Measurements from ENCODE around the gene DDR2.
"Not testable (repeated sequence)": the region's sequence is repeated elsewhere in the genome, so short reads cannot be mapped to it uniquely, and the experiment has no call there.

The DDR2 gene

DNA sequence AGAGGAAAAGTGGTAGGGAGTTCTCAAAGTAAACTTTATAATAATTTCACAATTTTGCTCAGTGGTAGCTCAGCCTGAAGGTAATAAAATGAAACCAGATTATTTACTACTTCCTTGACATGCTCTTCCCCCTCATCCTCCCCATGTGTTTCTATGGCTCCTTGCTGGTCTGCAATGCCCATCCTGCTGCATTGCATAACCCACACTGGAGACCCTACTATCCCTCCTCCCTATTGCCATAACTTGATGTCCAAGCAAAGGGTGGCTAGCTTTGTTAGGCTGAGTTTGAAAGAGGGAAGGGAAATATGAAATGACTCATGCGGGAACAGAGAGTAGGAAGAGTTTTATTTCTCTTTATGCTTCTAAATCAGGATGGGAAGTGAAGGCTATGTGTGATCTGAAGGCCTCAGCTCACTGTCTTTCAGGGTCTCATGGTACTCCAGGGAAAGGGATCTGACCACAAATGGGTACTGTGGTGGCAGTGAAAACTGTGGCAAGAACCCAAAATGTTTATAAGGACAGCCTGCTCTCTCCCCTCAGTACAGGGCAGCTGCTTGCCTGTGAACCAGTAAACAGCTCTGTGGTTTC lies 121.8 kb downstream of the DDR2 start:
- Mint-ChIP-seq H3K4me1 (ENCODE audit: low read depth) (no peaks in the 10 kb centered on the region), H3K36me3 (ENCODE audit: low read depth) (no peaks in the 10 kb centered on the region), H3K27ac (no peak overlapping the region), H3K9me3 (no peaks in the 10 kb centered on the region), H3K27me3 (ENCODE audit: low read depth) (no peaks in the 10 kb centered on the region), H3K4me3 (no peak overlapping the region)

DNA sequence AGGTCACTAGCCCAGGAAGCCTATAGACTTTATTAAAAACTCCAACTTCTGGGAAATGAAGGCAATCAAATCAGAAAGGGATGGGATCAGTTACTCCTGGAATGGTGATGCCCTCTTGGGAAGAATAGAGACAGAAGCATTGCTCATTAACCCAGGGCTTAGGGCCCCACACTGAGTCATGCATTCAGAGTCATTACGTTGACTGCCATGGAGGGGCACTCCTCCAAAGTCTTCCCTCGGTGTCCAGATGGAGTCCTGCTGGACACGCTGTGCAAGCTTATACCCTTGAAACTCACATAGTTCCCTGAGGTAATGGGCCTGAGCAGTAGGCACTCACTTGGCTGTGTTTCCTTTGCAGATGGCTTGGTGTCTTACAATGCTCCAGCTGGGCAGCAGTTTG lies 123.0 kb downstream of the DDR2 start:
- Mint-ChIP-seq H3K36me3 (ENCODE audit: low read depth) (no peaks in the 10 kb centered on the region), H3K27me3 (ENCODE audit: low read depth) (no peaks in the 10 kb centered on the region), H3K27ac (no peak overlapping the region), H3K9me3 (no peaks in the 10 kb centered on the region), H3K4me3 (no peak overlapping the region), H3K4me1 (ENCODE audit: low read depth) (no peaks in the 10 kb centered on the region)

DNA sequence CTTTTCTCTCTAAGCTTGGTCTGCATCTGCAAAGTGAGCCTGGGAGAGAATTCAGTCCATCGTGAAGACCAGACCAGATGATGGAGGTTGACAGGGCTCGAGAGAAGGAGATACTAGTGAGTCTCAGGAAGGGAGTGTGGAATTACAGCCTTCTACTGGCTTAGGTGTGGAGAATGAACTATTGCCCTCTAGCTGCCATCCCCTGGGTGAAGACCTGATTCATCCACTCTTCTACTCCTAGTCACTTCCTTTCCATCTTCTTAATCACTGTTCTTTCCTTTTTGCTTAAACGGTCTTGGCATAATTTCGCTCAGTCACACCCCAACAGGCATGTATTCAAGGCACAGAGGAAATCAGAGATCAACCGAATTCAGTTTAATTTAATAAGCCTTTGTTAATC lies 124.3 kb downstream of the DDR2 start:
- Mint-ChIP-seq H3K27me3 (ENCODE audit: low read depth) (no peaks in the 10 kb centered on the region), H3K4me1 (ENCODE audit: low read depth) (no peaks in the 10 kb centered on the region), H3K36me3 (ENCODE audit: low read depth) (no peaks in the 10 kb centered on the region), H3K9me3 (no peaks in the 10 kb centered on the region), H3K4me3 (no peak overlapping the region), H3K27ac (no peak overlapping the region)

DNA sequence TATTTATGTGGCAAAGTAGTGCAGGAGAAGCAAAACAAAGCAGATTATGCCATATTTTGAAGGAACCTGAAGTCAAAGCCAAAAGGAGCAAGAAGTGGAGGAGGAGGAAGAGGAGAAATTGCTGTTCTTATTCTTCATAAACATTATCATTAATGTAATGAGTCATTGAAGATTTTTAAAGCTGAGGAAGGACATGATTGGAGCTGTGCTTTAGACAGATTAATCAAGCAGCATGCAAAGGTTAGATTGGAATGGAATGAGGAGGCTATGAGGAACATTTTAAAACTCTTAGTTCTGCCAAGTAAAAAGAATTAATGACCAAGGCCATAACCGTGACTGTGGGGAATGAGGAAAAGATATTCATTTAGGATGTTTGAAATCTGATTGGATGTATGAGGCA lies 125.2 kb downstream of the DDR2 start:
- Mint-ChIP-seq H3K4me3 (no peak overlapping the region), H3K9me3 (no peaks in the 10 kb centered on the region), H3K27ac (no peak overlapping the region), H3K4me1 (ENCODE audit: low read depth) (no peaks in the 10 kb centered on the region), H3K27me3 (ENCODE audit: low read depth) (no peaks in the 10 kb centered on the region), H3K36me3 (ENCODE audit: low read depth) (no peaks in the 10 kb centered on the region)

DNA sequence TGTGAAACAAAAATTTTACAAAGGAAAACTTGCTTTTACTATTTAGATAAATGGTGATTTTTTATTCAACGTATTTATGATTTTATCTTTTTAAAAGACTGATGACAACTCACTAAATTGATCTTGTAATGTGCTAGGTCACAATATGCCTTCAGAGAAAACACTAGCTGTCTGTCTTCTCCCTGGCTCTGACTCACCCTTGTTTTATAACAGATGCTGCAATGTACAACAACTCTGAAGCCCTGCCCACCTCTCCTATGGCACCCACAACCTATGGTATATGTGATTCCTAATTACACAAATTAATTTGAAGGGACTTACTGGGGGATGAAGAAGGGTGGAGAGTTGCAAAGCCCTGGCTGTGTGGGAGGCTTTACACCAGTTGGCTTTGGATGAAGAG lies 133.5 kb downstream of the DDR2 start:
- H3K4me3 Mint-ChIP-seq: no peak overlapping the region
- no peaks in the 10 kb centered on the region for H3K4me1 Mint-ChIP-seq (ENCODE audit: low read depth)
- peaks cover 11% of the 10 kb centered on the region for H3K27me3 Mint-ChIP-seq (ENCODE audit: low read depth)
- H3K36me3 Mint-ChIP-seq (ENCODE audit: low read depth): no peaks in the 10 kb centered on the region
- no peak overlapping the region for H3K27ac Mint-ChIP-seq
- H3K9me3 Mint-ChIP-seq: no peaks in the 10 kb centered on the region

DNA sequence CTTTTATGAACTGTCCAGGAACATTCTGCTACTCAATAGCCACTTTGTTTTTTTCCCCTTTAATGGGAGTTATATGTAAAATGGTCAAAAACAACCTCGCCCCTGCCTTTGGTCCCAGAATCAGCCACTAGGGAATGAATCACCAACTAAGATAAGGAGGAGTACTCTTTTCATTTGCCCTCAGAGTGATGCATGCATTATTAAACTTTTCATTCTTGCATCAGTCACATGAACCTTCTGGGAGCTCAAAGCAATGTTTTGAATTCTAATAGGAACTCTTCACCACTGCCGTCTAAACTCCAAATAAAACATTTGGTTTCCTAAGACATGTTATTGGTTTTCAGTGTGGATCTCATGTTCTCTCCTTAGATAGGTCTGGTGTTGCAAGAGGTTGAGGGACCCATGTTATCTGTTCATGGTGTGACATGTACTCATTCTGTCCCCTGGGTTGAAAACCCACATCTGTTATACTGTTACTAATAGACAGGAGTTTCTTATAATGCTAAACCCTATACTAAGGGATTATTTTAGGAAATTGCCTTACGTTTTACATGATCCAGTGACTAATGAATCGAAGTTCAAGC lies 140.4 kb downstream of the DDR2 start:
- H3K27me3 Mint-ChIP-seq (ENCODE audit: low read depth): peaks cover 20% of the 10 kb centered on the region
- no peaks in the 10 kb centered on the region for H3K4me1 Mint-ChIP-seq (ENCODE audit: low read depth)
- no peak overlapping the region for H3K4me3 Mint-ChIP-seq
- H3K27ac Mint-ChIP-seq: no peak overlapping the region
- H3K9me3 Mint-ChIP-seq: no peaks in the 10 kb centered on the region
- H3K36me3 Mint-ChIP-seq (ENCODE audit: low read depth): no peaks in the 10 kb centered on the region

DNA sequence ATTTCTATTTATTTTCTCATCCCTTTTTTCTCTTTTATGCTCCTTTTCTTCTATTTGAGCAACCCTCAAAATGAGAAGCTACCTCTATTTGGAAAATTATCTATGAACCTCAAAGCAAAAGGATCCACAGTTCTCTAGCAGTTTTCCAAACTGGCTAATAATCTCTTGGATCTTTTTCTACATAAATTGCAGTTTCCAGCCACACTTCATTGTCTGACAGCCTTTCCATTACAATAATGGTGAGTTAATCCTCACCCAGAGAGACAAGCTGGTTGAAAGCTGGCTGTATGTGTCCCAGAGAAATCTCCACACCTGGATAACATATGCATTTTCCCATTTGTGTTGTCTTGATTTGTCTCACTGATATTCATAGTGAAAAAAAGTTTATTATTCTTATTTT lies 141.7 kb downstream of the DDR2 start:
- H3K36me3 Mint-ChIP-seq (ENCODE audit: low read depth): no peaks in the 10 kb centered on the region
- no peaks in the 10 kb centered on the region for H3K9me3 Mint-ChIP-seq
- no peak overlapping the region for H3K27ac Mint-ChIP-seq
- H3K27me3 Mint-ChIP-seq (ENCODE audit: low read depth): peaks cover 19% of the 10 kb centered on the region
- H3K4me3 Mint-ChIP-seq: no peak overlapping the region
- H3K4me1 Mint-ChIP-seq (ENCODE audit: low read depth): no peaks in the 10 kb centered on the region

DNA sequence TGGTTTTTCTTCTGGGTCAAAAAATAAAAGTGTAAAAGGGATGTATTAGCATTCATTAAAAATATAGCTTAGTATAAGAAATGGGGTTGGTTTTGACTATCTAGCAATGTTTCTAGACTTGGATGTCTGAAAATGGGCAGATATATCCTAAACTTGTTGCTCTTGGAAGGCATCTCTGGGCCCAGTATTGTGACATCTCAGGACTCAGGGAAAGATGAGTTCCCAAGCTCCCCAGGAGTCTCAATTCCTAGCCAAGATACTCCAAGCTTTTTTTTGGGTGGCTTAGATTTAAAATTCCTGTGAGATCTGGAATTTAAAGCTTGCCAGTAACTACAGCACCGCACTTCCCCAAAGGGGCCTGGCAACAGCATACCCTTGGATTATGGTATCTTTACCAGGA lies 146.8 kb downstream of the DDR2 start:
- no peak overlapping the region for H3K4me3 Mint-ChIP-seq
- H3K4me1 Mint-ChIP-seq (ENCODE audit: low read depth): no peaks in the 10 kb centered on the region
- peaks cover 18% of the 10 kb centered on the region for H3K27me3 Mint-ChIP-seq (ENCODE audit: low read depth)
- H3K9me3 Mint-ChIP-seq: no peaks in the 10 kb centered on the region
- H3K27ac Mint-ChIP-seq: no peak overlapping the region
- H3K36me3 Mint-ChIP-seq (ENCODE audit: low read depth): no peaks in the 10 kb centered on the region

DNA sequence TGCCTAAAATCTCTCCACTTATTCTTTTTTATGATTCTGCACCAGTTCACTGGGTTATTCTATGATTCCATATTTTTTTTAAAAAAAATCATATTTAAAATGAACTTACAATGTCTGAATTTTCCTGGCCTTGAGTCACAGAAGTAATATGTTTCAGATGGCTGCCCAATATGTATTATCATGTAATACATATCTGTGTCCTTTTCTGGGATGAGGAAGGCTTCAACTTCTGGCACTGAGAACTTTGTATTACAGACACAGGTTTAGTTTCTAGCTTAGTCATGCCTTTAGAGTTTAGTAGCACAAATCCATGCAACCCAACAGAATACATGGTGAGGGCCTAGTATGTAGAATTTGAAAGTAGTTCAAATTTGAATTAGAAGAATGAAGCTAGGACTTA lies 150.4 kb downstream of the DDR2 start:
- no peaks in the 10 kb centered on the region for H3K4me1 Mint-ChIP-seq (ENCODE audit: low read depth)
- H3K9me3 Mint-ChIP-seq: no peaks in the 10 kb centered on the region
- no peaks in the 10 kb centered on the region for H3K36me3 Mint-ChIP-seq (ENCODE audit: low read depth)
- H3K27ac Mint-ChIP-seq: no peak overlapping the region
- H3K27me3 Mint-ChIP-seq (ENCODE audit: low read depth): peaks cover 21% of the 10 kb centered on the region
- no peak overlapping the region for H3K4me3 Mint-ChIP-seq

DNA sequence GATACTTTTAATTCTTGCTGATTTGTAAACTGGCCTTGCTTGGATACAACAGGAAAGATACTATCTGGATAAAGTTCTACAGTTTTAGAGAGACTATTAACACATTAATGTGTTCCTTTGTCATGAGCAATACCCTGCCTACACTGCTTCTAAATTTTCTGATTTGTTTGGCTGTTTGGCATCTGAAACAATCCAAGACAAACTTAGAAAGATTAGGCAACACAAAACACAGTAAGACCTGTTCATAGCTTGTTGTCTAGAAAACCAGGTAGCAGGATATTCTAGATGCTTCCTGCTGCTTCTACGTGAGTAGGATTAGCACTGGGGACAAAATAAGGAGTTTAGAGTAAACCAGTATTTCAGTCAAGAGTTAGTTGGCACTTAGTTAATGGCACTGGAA lies 152.7 kb downstream of the DDR2 start:
- not testable (repeated sequence) for H3K27ac Mint-ChIP-seq; H3K4me3 Mint-ChIP-seq; H3K4me1 Mint-ChIP-seq (ENCODE audit: low read depth); H3K9me3 Mint-ChIP-seq; H3K36me3 Mint-ChIP-seq (ENCODE audit: low read depth)
- H3K27me3 Mint-ChIP-seq (ENCODE audit: low read depth): peaks cover 18% of the 10 kb centered on the region

DNA sequence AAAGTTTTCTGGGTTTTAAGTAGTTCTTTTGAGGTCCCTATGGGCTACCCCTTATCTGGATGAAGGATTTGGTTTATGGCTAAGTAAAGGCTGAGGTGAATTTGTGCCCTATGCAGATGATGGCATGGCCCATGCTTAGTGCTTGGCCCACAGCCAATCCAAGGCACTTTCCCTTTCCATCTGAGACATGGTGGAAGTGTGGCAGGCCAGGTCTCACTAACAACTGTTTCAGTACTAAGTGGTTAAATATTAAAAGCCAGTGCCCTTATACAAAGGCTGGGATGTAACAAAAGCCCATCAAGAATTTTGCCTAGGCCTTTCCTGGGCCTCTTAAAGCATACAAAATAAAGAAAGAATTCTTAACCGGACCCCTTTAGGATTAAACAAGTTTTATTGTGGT lies 156.5 kb downstream of the DDR2 start:
- not testable (repeated sequence) for H3K27me3 Mint-ChIP-seq (ENCODE audit: low read depth); H3K4me3 Mint-ChIP-seq; H3K36me3 Mint-ChIP-seq (ENCODE audit: low read depth); H3K9me3 Mint-ChIP-seq; H3K27ac Mint-ChIP-seq; H3K4me1 Mint-ChIP-seq (ENCODE audit: low read depth)

DNA sequence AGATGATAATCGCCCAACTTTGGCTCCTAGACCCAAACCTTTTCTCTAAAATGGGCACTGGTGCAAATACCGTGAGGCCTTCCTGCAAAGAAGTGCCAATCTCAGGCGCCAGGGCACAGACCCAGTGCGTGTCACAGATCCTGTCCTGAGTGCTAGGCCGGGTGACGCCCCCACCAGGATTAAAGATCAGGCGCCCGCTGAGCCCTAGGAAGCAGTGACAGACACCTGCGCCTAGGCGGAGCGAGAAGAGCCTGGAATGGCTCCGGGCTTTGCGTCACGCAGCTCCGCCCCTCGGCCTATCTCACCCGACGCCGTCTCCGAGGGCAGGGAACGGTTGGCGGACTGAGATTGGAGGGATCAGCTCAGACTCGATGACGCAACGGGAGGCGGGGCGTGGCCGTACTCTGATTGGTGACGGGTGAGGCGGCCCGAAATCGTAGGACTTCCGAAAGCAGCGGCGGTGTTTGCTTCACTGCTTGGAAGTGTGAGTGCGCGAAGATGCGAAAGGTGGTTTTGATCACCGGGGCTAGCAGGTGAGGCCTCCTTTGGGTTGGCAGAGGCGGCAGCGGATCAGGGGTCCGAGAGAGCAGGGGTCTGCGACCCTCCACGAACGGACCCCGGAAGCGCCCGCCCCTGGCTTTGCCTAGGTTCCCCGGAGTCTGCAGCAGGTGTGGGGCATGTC lies 158.2 kb downstream of the DDR2 start, which contains the start of gene HSD17B7:
Gene HSD17B7, plus strand, starts transcription at position 400 of the 682 bp plus-strand sequence. Its CDS starts 99 bp downstream, at position 499.
- not testable (repeated sequence) for H3K9me3 Mint-ChIP-seq; H3K27me3 Mint-ChIP-seq (ENCODE audit: low read depth); H3K36me3 Mint-ChIP-seq (ENCODE audit: low read depth); H3K4me1 Mint-ChIP-seq (ENCODE audit: low read depth)
- H3K4me3 Mint-ChIP-seq: peak within 1 kb of the TSS; percentile 86
- peak within 1 kb of the TSS; percentile 95 for H3K27ac Mint-ChIP-seq

DNA sequence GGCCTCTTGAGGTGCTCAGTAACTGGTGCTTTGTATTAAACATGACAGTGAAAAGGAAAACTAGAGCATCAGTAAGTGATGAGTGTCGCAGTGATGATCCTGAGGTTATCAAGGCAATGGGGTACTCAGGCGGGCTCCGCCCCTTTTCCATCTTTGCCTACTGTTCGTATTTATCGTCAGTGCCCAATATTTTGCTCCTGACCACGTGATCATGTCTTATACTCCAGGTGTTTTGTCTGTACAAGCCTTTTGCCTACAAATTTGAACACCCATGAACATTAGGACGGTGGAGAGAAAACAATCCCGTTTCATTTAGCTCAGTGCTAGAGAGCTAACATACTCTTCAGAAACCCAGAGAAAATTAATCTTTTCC lies 158.7 kb downstream of the DDR2 start:
- H3K27me3 Mint-ChIP-seq (ENCODE audit: low read depth); H3K36me3 Mint-ChIP-seq (ENCODE audit: low read depth); H3K9me3 Mint-ChIP-seq; H3K4me1 Mint-ChIP-seq (ENCODE audit: low read depth): not testable (repeated sequence)
- Mint-ChIP-seq H3K27ac (peak overlapping the region; percentile 95), H3K4me3 (peak overlapping the region; percentile 86)

DNA sequence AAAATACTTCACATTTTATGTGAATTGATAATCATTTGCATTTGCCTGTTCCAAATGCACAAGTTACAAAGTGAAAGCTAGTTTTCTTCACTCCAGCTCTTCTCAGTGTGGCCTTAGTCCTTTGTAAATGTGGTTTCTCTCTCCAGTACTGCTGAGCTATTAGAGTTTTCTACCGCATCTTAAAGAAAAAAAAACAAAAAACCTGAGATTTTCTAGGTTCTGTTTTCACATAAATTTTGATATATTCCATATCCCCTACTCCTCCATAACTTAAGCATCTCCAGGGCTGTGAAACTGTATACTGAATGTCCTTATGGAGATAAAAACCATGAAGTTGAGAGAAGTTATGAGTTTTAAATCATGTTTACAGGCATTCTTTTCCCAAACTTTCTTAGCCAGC lies 162.0 kb downstream of the DDR2 start:
- Mint-ChIP-seq H3K4me1 (ENCODE audit: low read depth) (peaks cover 12% of the 10 kb centered on the region), H3K36me3 (ENCODE audit: low read depth) (peaks cover 20% of the 10 kb centered on the region)
- not testable (repeated sequence) for H3K9me3 Mint-ChIP-seq; H3K4me3 Mint-ChIP-seq; H3K27ac Mint-ChIP-seq; H3K27me3 Mint-ChIP-seq (ENCODE audit: low read depth)

DNA sequence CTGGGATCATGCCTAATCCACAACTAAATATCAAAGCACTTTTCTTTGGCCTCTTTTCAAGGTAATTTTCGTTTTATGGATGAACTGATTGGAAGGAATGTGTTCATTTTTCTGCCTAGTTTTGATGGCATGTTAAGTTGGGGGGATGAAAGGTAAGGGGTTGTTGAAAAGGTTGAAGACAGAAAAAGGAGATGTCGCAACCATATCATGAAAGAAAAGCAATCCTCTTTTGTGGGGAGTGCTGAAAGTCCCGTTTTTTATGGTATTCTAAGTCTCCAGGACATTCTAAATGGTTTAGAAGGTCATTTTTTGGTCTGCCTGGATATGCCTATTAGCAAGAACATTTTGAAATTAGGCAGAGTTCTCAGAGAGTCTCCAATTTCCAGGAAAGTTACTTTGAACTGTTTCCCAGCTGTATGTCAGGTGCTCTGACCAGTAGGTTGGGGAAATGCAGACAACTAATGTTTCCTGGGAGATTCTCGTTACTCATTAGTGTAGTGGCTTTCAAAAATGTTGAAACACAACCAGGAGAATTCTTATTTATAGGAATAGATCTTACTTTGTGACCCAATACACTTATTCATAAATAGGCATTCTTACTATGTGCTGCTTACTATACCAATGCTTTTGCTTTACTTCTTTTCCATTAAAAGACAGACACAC lies 164.5 kb downstream of the DDR2 start:
- not testable (repeated sequence) for H3K27ac Mint-ChIP-seq; H3K9me3 Mint-ChIP-seq; H3K4me1 Mint-ChIP-seq (ENCODE audit: low read depth); H3K4me3 Mint-ChIP-seq; H3K27me3 Mint-ChIP-seq (ENCODE audit: low read depth)
- H3K36me3 Mint-ChIP-seq (ENCODE audit: low read depth): peaks cover 36% of the 10 kb centered on the region

All from T-helper 1 cell treated with Interleukin-12 subunit alpha and Interleukin-12 subunit beta and Interleukin-4 antibody, amounts not matched to agents 30 μg/mL and 1 μg/mL, for 36 hours (primary cell).